Measurements from ENCODE around the gene GCGR. TPM values are rescaled to one million over a fixed set of nuclear protein-coding genes. Genes with fewer than 3 reads are reported as not detected.

The GCGR gene
- total and polyA plus RNA-seq, 2 of the 13 experiments (the other 11 are each of a cell fraction or from before 2014, with no cell fraction given), result 0.04 to 0.13 TPM

- TF ChIP-seq ZNF143 (CRISPR knock-in tag; IDR thresholded peaks at IDR 0.05) (no peak), POLR2A (IDR thresholded peaks at IDR 0.05; ENCODE audit: insufficient read depth in 1 of 2, low read depth in 2 of 2, low read length in 2 of 2) (no peak), ZNF782 (CRISPR knock-in tag; IDR thresholded peaks at IDR 0.05; ENCODE audit: borderline replicate concordance) (0 out of 2 replicates have a peak, but pooled peaks have one; percentile 69), ZSCAN29 (CRISPR knock-in tag; conservative IDR thresholded peaks at IDR 0.05) (no peak), ZSCAN31 (CRISPR knock-in tag; IDR thresholded peaks at IDR 0.05; ENCODE audit: low read depth) (no peak), PREB (CRISPR knock-in tag; IDR thresholded peaks at IDR 0.05) (no peak), ZNF124 (CRISPR knock-in tag; IDR thresholded peaks at IDR 0.05) (0 out of 2 replicates have a peak, but pooled peaks have one; percentile 20), BRF2 (CRISPR knock-in tag; IDR thresholded peaks at IDR 0.05) (no peak), ZNF367 (CRISPR knock-in tag; IDR thresholded peaks at IDR 0.05; ENCODE audit: borderline replicate concordance) (no peak), TIGD3 (CRISPR knock-in tag; IDR thresholded peaks at IDR 0.05; ENCODE audit: borderline replicate concordance) (no peak), FOXA3 (CRISPR knock-in tag; IDR thresholded peaks at IDR 0.05) (peak; percentile 77), FOXK1 (CRISPR knock-in tag; IDR thresholded peaks at IDR 0.05; ENCODE audit: borderline replicate concordance, low read depth) (peak; percentile 15; the same call in 1 of the 2 replicates), HIVEP1 (CRISPR knock-in tag; IDR thresholded peaks at IDR 0.05) (no peak), NFKBIZ (CRISPR knock-in tag; IDR thresholded peaks at IDR 0.05) (no peak), CENPBD1 (CRISPR knock-in tag; IDR thresholded peaks at IDR 0.05; ENCODE audit: borderline replicate concordance, low read depth) (no peak), ZFP36L1 (CRISPR knock-in tag; IDR thresholded peaks at IDR 0.05) (no peak), MIER2 (CRISPR knock-in tag; IDR thresholded peaks at IDR 0.05) (no peak), MXD4 (CRISPR knock-in tag; IDR thresholded peaks at IDR 0.05) (peak; percentile 48; the same call in 1 of the 2 replicates), ZNF770 (CRISPR knock-in tag; IDR thresholded peaks at IDR 0.05) (no peak), TBL1XR1 (IDR thresholded peaks at IDR 0.05; ENCODE audit: borderline replicate concordance, low read length, partially characterized antibody) (no peak)
Measured at GRCh38 chr17:81814748-81815645, 11.0 kb downstream of the GCGR start (continued).

All from HepG2 (cell line).